ENCODE results near the gene SOD2.
A peak's percentile ranks its signal among the peaks of the same experiment; 100 is the strongest.

The SOD2 gene

DNA sequence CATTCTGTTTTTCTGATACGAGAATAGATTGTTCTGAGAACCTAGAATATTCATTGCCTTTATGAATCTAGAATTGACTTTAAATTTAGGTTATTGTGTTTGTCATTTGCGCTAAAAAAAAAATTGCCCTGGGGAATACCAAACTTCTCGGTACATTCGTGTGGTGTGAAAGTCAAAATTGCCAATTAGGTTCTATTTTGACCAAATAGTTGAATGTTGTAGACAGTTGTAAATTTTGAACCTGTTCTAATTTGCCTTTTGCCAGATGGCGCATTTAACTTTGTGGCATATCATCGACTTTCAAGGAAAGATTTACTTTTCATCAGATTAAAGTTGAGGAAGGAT, 37.3 kb upstream of the SOD2 start:
- Histone ChIP-seq H3K27ac (ENCODE audit: insufficient read depth in 1 of 2, low read depth in 1 of 2, low read length in 2 of 2, poor library complexity in 1 of 2, severe bottlenecking in 2 of 2) (peak overlapping the region in 1 of 2 experiments; percentile 36), H3K4me3 (ENCODE audit: control insufficient read depth in 1 of 7, extremely low read depth in 1 of 7, insufficient read depth in 4 of 7, low read depth in 2 of 7, low read length in 6 of 7) (peak overlapping the region in 1 of 7 experiments; percentile 91), H3K27me3 (replicated peaks in 2 of 5; ENCODE audit: control insufficient read depth in 4 of 5, insufficient read depth in 5 of 5, low read length in 4 of 5) (no peaks in the 10 kb centered on the region), H3K36me3 (ENCODE audit: control insufficient read depth in 4 of 4, insufficient read depth in 4 of 4, low read length in 3 of 4) (peaks cover 2 to 8% (median 3%) of the 10 kb centered on the region in 4 experiments), H3K9me3 (ENCODE audit: control extremely low read depth in 1 of 5, control insufficient read depth in 4 of 5, insufficient read depth in 2 of 5, low read depth in 1 of 5, low read length in 4 of 5) (no peaks in the 10 kb centered on the region), H3K4me1 (ENCODE audit: control extremely low read depth in 1 of 4, control insufficient read depth in 4 of 4, insufficient read depth in 4 of 4, low read length in 3 of 4) (peaks cover 17 to 34% (median 24%) of the 10 kb centered on the region in 4 experiments)
- ChIA-PET POLR2A (interaction anchor here (0.6 kb wide), 1 partner anchor 37 kb away, joined by 3 read pairs; the partner anchor contains the start of gene SOD2), CTCF (interaction anchor here (0.7 to 5.9 kb wide), 5 partner anchors 8 to 39 kb away, joined by 3 to 41 read pairs (median 9); no protein-coding TSS in a partner anchor)
- no peak for DNase-seq
- 98% methylated on average over 4 of the region's 6 CpGs for WGBS (ENCODE audit: insufficient coverage)

DNA sequence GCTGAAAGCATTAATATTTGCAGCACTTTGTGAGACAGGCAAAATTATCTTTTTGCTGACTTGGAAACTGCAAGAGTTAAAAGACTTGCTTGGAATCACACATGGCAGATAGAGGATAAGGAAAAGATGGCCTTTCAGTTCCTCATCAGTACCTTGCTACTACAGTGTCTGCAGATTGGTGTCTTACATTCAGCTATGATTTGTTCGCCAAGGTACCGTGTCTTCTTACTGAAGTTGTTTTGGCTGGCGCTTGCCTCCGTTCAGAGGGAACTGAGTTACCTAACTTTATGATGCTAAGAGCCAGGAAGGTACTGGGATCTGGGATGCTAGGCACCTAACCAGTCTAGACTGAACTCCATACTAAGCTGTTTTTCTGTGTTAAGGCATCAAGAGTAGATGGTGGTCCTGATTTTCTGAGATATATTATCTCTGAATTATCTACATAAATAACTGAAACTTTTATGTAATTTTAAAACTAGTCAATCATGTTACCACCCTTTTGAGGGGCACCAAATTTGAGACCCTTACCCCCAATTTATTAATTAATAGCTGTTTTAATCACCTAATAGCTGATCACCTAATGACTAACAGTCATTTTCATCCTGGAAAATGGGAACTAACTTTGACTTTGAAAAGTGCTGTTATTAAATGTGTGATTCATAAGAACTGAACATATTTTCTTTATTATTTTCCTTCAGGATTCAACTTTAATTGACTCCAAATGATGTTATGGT, 36.7 kb upstream of the SOD2 start:
- Histone ChIP-seq H3K27me3 (replicated peaks in 2 of 5; ENCODE audit: control insufficient read depth in 4 of 5, insufficient read depth in 5 of 5, low read length in 4 of 5) (no peaks in the 10 kb centered on the region), H3K36me3 (ENCODE audit: control insufficient read depth in 4 of 4, insufficient read depth in 4 of 4, low read length in 3 of 4) (peaks cover 2 to 8% (median 3%) of the 10 kb centered on the region in 4 experiments), H3K4me1 (ENCODE audit: control extremely low read depth in 1 of 4, control insufficient read depth in 4 of 4, insufficient read depth in 4 of 4, low read length in 3 of 4) (peaks cover 20 to 39% (median 26%) of the 10 kb centered on the region in 4 experiments), H3K9me3 (ENCODE audit: control extremely low read depth in 1 of 5, control insufficient read depth in 4 of 5, insufficient read depth in 2 of 5, low read depth in 1 of 5, low read length in 4 of 5) (no peaks in the 10 kb centered on the region), H3K4me3 (ENCODE audit: control insufficient read depth in 1 of 7, extremely low read depth in 1 of 7, insufficient read depth in 4 of 7, low read depth in 2 of 7, low read length in 6 of 7) (peak overlapping the region in 6 of 7 experiments; percentile 42 to 91 (median 80)), H3K27ac (ENCODE audit: insufficient read depth in 1 of 2, low read depth in 1 of 2, low read length in 2 of 2, poor library complexity in 1 of 2, severe bottlenecking in 2 of 2) (peak overlapping the region in 1 of 2 experiments; percentile 96)
- DNase-seq = peak in 1 of 3 donors; percentile 31
- POLR2A ChIA-PET = interaction anchor here (0.6 to 4.9 kb wide), 2 partner anchors 36 to 38 kb away, joined by 3 to 46 read pairs; partner anchors contain the start of gene SOD2
- 50% methylated on average over 2 of the region's 4 CpGs for WGBS (ENCODE audit: insufficient coverage)
- CTCF ChIA-PET = interaction anchor here (0.7 to 5.9 kb wide), 7 partner anchors 9 to 48 kb away, joined by 3 to 41 read pairs (median 6); no protein-coding TSS in a partner anchor

DNA sequence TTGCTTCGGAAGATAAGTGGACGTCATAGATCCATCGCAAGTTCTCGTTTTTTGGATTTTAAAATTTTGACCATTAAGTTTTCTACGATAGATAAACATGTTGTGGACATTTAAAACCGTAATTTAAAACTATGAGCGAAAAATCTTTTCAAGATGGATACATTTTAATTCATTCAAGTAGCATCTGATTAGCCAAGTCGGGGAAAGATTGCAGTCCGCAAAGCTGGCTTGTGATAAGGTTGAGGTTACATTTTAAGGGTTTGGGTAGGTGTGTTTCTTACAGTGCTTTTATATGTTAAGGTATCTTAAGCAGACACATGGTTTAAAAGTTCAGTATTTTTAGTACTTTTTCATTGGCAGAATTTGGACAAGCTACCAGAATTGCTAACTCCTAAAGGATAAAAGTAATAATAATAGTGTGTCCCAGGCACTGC, 35.5 kb upstream of the SOD2 start:
- Histone ChIP-seq H3K4me3 (ENCODE audit: control insufficient read depth in 1 of 7, extremely low read depth in 1 of 7, insufficient read depth in 4 of 7, low read depth in 2 of 7, low read length in 6 of 7) (peak overlapping the region in 6 of 7 experiments; percentile 78 to 99 (median 90)), H3K9me3 (ENCODE audit: control extremely low read depth in 1 of 5, control insufficient read depth in 4 of 5, insufficient read depth in 2 of 5, low read depth in 1 of 5, low read length in 4 of 5) (no peaks in the 10 kb centered on the region), H3K27me3 (replicated peaks in 2 of 5; ENCODE audit: control insufficient read depth in 4 of 5, insufficient read depth in 5 of 5, low read length in 4 of 5) (no peaks in the 10 kb centered on the region), H3K27ac (ENCODE audit: insufficient read depth in 1 of 2, low read depth in 1 of 2, low read length in 2 of 2, poor library complexity in 1 of 2, severe bottlenecking in 2 of 2) (peak overlapping the region; percentile 94 to 96), H3K4me1 (ENCODE audit: control extremely low read depth in 1 of 4, control insufficient read depth in 4 of 4, insufficient read depth in 4 of 4, low read length in 3 of 4) (peaks cover 20 to 41% (median 27%) of the 10 kb centered on the region in 4 experiments), H3K36me3 (ENCODE audit: control insufficient read depth in 4 of 4, insufficient read depth in 4 of 4, low read length in 3 of 4) (peaks cover 3 to 19% (median 6%) of the 10 kb centered on the region in 4 experiments)
- peak in 2 of 3 donors; percentile 36 to 54 for DNase-seq
- CTCF ChIA-PET = interaction anchor here (0.7 to 5.9 kb wide), 8 partner anchors 8 to 124 kb away, joined by 3 to 41 read pairs (median 5); no protein-coding TSS in a partner anchor
- POLR2A ChIA-PET = interaction anchor here (0.6 to 4.9 kb wide), 4 partner anchors 10 to 687 kb away, joined by 3 to 46 read pairs (median 3); partner anchors contain the start of gene SOD2
- WGBS (ENCODE audit: insufficient coverage) = 0% methylated on average over 2 of the region's 9 CpGs

DNA sequence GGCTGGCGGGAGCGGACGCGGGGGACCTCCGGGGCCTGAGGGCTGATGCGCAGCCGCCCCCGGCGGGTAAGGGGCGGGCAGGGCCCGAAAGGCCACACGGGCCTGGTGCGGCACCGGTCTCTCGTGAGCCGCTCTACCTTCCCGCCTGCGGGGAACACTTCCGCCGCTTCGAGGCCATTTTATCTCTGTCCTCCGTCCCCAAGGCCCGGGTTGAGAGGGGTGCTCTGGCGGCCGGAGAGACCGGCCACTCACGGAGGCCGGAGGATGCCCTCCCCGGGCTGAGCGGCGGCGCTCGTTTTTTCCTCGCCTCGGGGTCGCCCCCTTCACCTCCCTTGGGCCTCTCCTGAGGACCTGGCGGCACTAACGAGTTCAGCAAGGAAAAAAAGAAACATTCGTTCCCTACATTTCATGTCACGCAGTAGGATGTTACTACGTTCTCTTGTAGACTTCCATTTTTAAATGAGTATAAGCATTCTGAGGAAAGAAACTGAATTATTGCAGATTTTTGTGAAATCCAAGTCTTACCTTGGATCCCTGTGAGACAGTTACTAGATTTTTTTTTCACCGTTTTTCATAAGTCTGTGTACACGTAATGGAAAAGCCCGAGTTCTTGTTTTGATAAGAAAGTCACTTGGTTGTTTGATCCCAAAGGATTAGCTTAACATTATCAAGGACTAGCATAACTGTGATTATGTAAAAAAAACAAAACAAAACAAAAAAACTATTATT, 34.8 kb upstream of the SOD2 start:
- peak; percentile 38 to 77 (median 72) for DNase-seq
- CTCF ChIA-PET = interaction anchor here (0.7 to 5.9 kb wide), 6 partner anchors 8 to 37 kb away, joined by 4 to 41 read pairs (median 8); no protein-coding TSS in a partner anchor
- Histone ChIP-seq H3K4me3 (ENCODE audit: control insufficient read depth in 1 of 7, extremely low read depth in 1 of 7, insufficient read depth in 4 of 7, low read depth in 2 of 7, low read length in 6 of 7) (peak overlapping the region; percentile 78 to 99 (median 91)), H3K9me3 (ENCODE audit: control extremely low read depth in 1 of 5, control insufficient read depth in 4 of 5, insufficient read depth in 2 of 5, low read depth in 1 of 5, low read length in 4 of 5) (peaks cover 0 to 4% (median 0%) of the 10 kb centered on the region in 5 experiments), H3K4me1 (ENCODE audit: control extremely low read depth in 1 of 4, control insufficient read depth in 4 of 4, insufficient read depth in 4 of 4, low read length in 3 of 4) (peaks cover 20 to 41% (median 27%) of the 10 kb centered on the region in 4 experiments), H3K36me3 (ENCODE audit: control insufficient read depth in 4 of 4, insufficient read depth in 4 of 4, low read length in 3 of 4) (peaks cover 4 to 26% (median 9%) of the 10 kb centered on the region in 4 experiments), H3K27ac (ENCODE audit: insufficient read depth in 1 of 2, low read depth in 1 of 2, low read length in 2 of 2, poor library complexity in 1 of 2, severe bottlenecking in 2 of 2) (peak overlapping the region; percentile 94 to 96), H3K27me3 (replicated peaks in 2 of 5; ENCODE audit: control insufficient read depth in 4 of 5, insufficient read depth in 5 of 5, low read length in 4 of 5) (no peaks in the 10 kb centered on the region)
- 0% methylated on average over 38 of the region's 44 CpGs for WGBS (ENCODE audit: insufficient coverage)
- POLR2A ChIA-PET = interaction anchor here (0.6 to 4.9 kb wide), 6 partner anchors 9 to 858 kb away, joined by 3 to 46 read pairs (median 3); partner anchors contain the start of gene SOD2

DNA sequence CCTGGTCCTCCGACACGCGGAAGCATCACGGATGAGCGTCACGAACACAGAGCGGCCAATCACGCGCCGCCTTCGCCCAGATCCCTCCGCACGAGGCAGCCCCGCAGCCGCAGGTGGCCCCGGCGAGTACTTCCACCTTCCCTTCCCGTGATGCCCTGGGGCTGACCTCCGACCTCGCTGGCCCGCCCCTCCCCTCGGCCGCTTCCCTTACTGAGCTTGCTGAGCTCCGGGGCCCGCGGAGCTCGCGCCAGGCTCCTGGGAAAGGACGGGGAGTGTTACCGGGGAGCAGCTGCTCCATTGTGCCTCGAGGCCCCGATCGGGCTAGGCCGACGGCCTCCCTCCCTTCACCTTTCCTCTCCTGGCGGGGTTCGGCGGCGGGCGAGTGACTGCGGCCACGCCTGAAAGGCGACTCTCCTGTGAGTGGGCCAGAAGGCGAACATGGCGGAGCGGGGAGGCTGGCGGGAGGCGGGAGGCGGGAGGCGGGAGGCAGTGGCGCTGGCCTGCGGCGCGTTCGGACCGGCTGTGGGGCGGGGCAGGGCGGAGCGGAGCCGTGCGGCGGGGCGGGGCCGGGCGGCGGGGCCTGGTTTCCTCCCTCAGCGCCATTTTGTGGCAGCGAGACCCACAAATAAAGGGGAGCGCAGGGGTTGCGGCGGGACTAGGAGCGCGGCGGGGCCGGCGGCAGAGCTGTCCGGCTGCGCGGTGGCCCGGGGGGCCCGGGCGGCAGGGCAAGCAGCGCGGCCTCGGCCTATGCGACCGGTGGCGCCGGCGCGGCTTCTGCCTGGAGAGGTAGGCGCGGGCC, 34.1 kb upstream of the SOD2 start, which contains the start of gene WTAP:
TSS of gene WTAP (plus strand) at position 589 of the 799 bp plus-strand sequence. CDS start 8,760 bp downstream, outside the sequence.
- Histone ChIP-seq H3K4me1 (ENCODE audit: control extremely low read depth in 1 of 4, control insufficient read depth in 4 of 4, insufficient read depth in 4 of 4, low read length in 3 of 4) (peaks cover 20 to 41% (median 27%) of the 10 kb centered on the region in 4 experiments), H3K36me3 (ENCODE audit: control insufficient read depth in 4 of 4, insufficient read depth in 4 of 4, low read length in 3 of 4) (peaks cover 7 to 30% (median 14%) of the 10 kb centered on the region in 4 experiments), H3K27ac (ENCODE audit: insufficient read depth in 1 of 2, low read depth in 1 of 2, low read length in 2 of 2, poor library complexity in 1 of 2, severe bottlenecking in 2 of 2) (peak within 1 kb of the TSS; percentile 95 to 96), H3K9me3 (ENCODE audit: control extremely low read depth in 1 of 5, control insufficient read depth in 4 of 5, insufficient read depth in 2 of 5, low read depth in 1 of 5, low read length in 4 of 5) (peaks cover 0 to 7% (median 0%) of the 10 kb centered on the region in 5 experiments), H3K27me3 (replicated peaks in 2 of 5; ENCODE audit: control insufficient read depth in 4 of 5, insufficient read depth in 5 of 5, low read length in 4 of 5) (no peaks in the 10 kb centered on the region), H3K4me3 (ENCODE audit: control insufficient read depth in 1 of 7, extremely low read depth in 1 of 7, insufficient read depth in 4 of 7, low read depth in 2 of 7, low read length in 6 of 7) (peak within 1 kb of the TSS; percentile 83 to 99 (median 91))
- under 1% methylated on average over 61 of the region's 93 CpGs for WGBS (ENCODE audit: insufficient coverage)
- POLR2A ChIA-PET = interaction anchor here (0.6 to 4.9 kb wide), 6 partner anchors 25 to 857 kb away, joined by 3 to 46 read pairs (median 5); partner anchors contain the start of gene SOD2
- CTCF ChIA-PET = interaction anchor here (0.9 to 5.9 kb wide), 5 partner anchors 27 to 126 kb away, joined by 5 to 41 read pairs (median 9); partner anchors contain the start of gene ACAT2
- DNase-seq = peak; percentile 97 to 98 (median 98)

All from common myeloid progenitor, CD34-positive (primary cell).